HG03442 (cell line): ENCODE results near the gene MED29.
A peak's percentile ranks its signal among the peaks of the same experiment; 100 is the strongest.

Source experiments
- ATAC-seq: cut with Tn5 transposase; IDR thresholded peaks from one replicate; pipeline ENCODE4 v1.9.1; 2021; ENCODE audit warnings: mild to moderate bottlenecking, moderate library complexity; ENCODE audit not compliant: unreplicated experiment

Gene MED29

GRCh38 chr19:39390751-39391437, at the start of gene MED29, which contains the start of gene PAF1:
Gene MED29 (plus strand): TSS chr19:39391378. CDS start chr19:39391423, 45 bp downstream.
Gene PAF1 (minus strand): TSS chr19:39391106. CDS start chr19:39390864, 242 bp downstream.
- peak; percentile 88 for ATAC-seq

- peak; percentile 90 for ATAC-seq
Measured at GRCh38 chr19:39341719-39342604, 49.2 kb upstream of the MED29 start, which contains the start of gene SAMD4B. Gene SAMD4B (plus strand): TSS chr19:39342421. CDS start chr19:39356894, 14,473 bp downstream.

- ATAC-seq: peak; percentile 9
Measured at GRCh38 chr19:39342647-39343305, 48.4 kb upstream of the MED29 start.

GRCh38 chr19:39345956-39346355, 45.2 kb upstream of the MED29 start:
- ATAC-seq: no peak

GRCh38 chr19:39347332-39348164, 43.6 kb upstream of the MED29 start:
- no peak for ATAC-seq

- no peak for ATAC-seq
Measured at GRCh38 chr19:39349326-39349725, 41.9 kb upstream of the MED29 start.

GRCh38 chr19:39350156-39350555, 41.0 kb upstream of the MED29 start:
- no peak for ATAC-seq

GRCh38 chr19:39351537-39352064, 39.6 kb upstream of the MED29 start:
- no peak for ATAC-seq

- no peak for ATAC-seq
Measured at GRCh38 chr19:39352381-39353255, 38.6 kb upstream of the MED29 start.

- ATAC-seq: no peak
Measured at GRCh38 chr19:39355253-39355652, 35.9 kb upstream of the MED29 start.

GRCh38 chr19:39356073-39356472, 35.1 kb upstream of the MED29 start:
- ATAC-seq: no peak

GRCh38 chr19:39356647-39357046, 34.5 kb upstream of the MED29 start:
- no peak for ATAC-seq

GRCh38 chr19:39359026-39359425, 32.2 kb upstream of the MED29 start:
- no peak for ATAC-seq

- ATAC-seq: no peak
Measured at GRCh38 chr19:39360599-39360998, 30.6 kb upstream of the MED29 start.

- ATAC-seq: no peak
Measured at GRCh38 chr19:39362682-39363657, 28.2 kb upstream of the MED29 start.

- no peak for ATAC-seq
Measured at GRCh38 chr19:39363901-39364457, 27.2 kb upstream of the MED29 start.

GRCh38 chr19:39365531-39365930, 25.6 kb upstream of the MED29 start:
- no peak for ATAC-seq

GRCh38 chr19:39369200-39369599, 22.0 kb upstream of the MED29 start:
- ATAC-seq: no peak
